ENCODE results near the gene RAP1GAP2.

DNA sequence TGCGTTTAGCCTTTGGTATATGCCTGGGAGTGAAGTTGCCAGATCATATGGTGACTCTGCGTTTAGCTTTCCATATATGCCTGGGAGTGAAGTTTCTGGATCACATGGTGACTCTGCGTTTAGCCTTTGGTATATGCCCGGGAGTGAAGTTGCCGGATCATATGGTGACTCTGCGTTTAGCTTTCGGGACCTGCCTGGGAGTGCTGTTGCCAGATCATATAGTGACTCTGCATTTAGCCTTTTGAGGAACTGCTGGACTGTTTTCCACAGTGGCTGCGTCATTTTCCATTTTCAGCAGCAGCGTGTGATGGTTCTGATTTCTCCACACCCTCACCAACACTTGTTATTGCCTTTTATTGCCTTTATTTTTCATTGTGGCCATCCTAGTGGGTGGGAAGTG lies 194.2 kb downstream of the RAP1GAP2 start:
- TF ChIP-seq CTCF (IDR thresholded peaks at IDR 0.05; ENCODE audit: control extremely low read depth in 1 of 3, insufficient read depth in 1 of 3, low read depth in 1 of 3, low read length in 3 of 3), result no peak
- TF ChIP-seq RFX5 (IDR thresholded peaks at IDR 0.05; ENCODE audit: borderline replicate concordance, low read depth, low read length), result no peak
- no peak for TF ChIP-seq RAD21 (IDR thresholded peaks at IDR 0.05 in 1 of 2, conservative IDR thresholded peaks at IDR 0.05 in 1 of 2; ENCODE audit: low read depth in 2 of 2, low read length in 2 of 2)
